ENCODE measurements around the gene KCNT1. TPM values are rescaled to one million over a fixed set of nuclear protein-coding genes. Genes with fewer than 3 reads are reported as not detected.

KCNT1 gene
- total RNA-seq, 1 donor, result not detected

DNA sequence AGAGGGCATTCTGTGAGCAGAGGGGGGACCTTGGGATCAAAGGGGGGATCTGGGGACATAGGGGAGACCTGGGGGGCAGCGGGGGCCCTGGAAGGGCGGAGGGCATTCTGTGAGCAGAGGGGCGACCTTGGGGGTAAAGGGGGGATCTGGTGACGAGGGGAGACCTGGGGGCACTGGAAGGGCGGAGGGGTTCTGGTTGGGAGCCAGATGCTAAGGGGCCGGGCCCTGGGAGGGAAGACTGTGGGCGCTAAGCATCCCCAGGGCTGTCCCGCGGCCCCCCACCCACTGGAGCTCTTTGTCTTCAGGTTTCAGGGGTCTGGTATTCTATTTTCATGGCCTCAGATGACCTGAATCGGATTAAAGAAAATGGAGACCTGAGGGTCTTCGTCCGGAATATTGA lies 38.1 kb upstream of the KCNT1 start:
- Histone ChIP-seq H3K36me3 (ENCODE audit: insufficient read depth, low read length) (no peaks in the 10 kb centered on the region), H3K27ac (ENCODE audit: low read depth, low read length) (no peak overlapping the region), H3K79me2 (ENCODE audit: insufficient read depth, low read length) (no peaks in the 10 kb centered on the region), H2AFZ (ENCODE audit: low read length) (no peak overlapping the region), H3K4me1 (ENCODE audit: insufficient read depth, low read length) (no peaks in the 10 kb centered on the region), H3K4me2 (ENCODE audit: insufficient read depth, low read length) (no peak overlapping the region), H3K4me3 (ENCODE audit: insufficient read depth, low read length) (no peak overlapping the region), H4K20me1 (ENCODE audit: insufficient read depth, low read length) (no peaks in the 10 kb centered on the region), H3K27me3 (ENCODE audit: insufficient read depth, low read length) (no peaks in the 10 kb centered on the region), H3K9me3 (ENCODE audit: low read depth, low read length) (no peaks in the 10 kb centered on the region)
- DNase-seq (ENCODE audit: insufficient read length, low spot score, missing footprints), result no peak
- TF ChIP-seq, protein P1, sequence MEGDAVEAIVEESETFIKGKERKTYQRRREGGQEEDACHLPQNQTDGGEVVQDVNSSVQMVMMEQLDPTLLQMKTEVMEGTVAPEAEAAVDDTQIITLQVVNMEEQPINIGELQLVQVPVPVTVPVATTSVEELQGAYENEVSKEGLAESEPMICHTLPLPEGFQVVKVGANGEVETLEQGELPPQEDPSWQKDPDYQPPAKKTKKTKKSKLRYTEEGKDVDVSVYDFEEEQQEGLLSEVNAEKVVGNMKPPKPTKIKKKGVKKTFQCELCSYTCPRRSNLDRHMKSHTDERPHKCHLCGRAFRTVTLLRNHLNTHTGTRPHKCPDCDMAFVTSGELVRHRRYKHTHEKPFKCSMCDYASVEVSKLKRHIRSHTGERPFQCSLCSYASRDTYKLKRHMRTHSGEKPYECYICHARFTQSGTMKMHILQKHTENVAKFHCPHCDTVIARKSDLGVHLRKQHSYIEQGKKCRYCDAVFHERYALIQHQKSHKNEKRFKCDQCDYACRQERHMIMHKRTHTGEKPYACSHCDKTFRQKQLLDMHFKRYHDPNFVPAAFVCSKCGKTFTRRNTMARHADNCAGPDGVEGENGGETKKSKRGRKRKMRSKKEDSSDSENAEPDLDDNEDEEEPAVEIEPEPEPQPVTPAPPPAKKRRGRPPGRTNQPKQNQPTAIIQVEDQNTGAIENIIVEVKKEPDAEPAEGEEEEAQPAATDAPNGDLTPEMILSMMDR (IDR thresholded peaks at IDR 0.05; ENCODE audit: extremely low read depth, low read depth, low read length), result no peak

DNA sequence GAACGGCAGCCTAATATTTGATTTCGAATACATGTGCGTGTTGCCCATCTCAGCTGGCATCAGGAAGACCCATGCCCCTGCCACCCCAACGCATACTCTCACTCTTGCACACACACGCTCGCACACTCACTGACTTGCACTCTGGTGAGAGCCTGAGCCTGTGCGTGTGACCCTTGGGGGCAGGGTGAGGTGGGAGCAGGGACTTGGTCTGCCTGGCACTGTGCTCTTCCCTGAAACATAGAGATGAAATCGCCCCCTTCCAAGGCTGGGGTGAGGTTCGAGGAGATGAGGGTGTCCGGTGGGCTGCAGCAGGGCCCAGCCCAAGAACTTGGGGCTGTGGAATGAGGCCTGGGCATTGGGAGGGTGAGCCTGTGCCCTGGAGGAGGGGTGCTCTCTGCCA lies 37.7 kb upstream of the KCNT1 start:
- Histone ChIP-seq H4K20me1 (ENCODE audit: insufficient read depth, low read length) (no peaks in the 10 kb centered on the region), H3K4me3 (ENCODE audit: insufficient read depth, low read length) (no peak overlapping the region), H3K79me2 (ENCODE audit: insufficient read depth, low read length) (no peaks in the 10 kb centered on the region), H3K4me1 (ENCODE audit: insufficient read depth, low read length) (no peaks in the 10 kb centered on the region), H3K9me3 (ENCODE audit: low read depth, low read length) (no peaks in the 10 kb centered on the region), H2AFZ (ENCODE audit: low read length) (no peak overlapping the region), H3K27ac (ENCODE audit: low read depth, low read length) (no peak overlapping the region), H3K27me3 (ENCODE audit: insufficient read depth, low read length) (no peaks in the 10 kb centered on the region), H3K36me3 (ENCODE audit: insufficient read depth, low read length) (no peaks in the 10 kb centered on the region), H3K4me2 (ENCODE audit: insufficient read depth, low read length) (no peak overlapping the region)
- DNase-seq (ENCODE audit: insufficient read length, low spot score, missing footprints), result peak; percentile 66
- TF ChIP-seq, protein P1 (IDR thresholded peaks at IDR 0.05; ENCODE audit: extremely low read depth, low read depth, low read length), result no peak

DNA sequence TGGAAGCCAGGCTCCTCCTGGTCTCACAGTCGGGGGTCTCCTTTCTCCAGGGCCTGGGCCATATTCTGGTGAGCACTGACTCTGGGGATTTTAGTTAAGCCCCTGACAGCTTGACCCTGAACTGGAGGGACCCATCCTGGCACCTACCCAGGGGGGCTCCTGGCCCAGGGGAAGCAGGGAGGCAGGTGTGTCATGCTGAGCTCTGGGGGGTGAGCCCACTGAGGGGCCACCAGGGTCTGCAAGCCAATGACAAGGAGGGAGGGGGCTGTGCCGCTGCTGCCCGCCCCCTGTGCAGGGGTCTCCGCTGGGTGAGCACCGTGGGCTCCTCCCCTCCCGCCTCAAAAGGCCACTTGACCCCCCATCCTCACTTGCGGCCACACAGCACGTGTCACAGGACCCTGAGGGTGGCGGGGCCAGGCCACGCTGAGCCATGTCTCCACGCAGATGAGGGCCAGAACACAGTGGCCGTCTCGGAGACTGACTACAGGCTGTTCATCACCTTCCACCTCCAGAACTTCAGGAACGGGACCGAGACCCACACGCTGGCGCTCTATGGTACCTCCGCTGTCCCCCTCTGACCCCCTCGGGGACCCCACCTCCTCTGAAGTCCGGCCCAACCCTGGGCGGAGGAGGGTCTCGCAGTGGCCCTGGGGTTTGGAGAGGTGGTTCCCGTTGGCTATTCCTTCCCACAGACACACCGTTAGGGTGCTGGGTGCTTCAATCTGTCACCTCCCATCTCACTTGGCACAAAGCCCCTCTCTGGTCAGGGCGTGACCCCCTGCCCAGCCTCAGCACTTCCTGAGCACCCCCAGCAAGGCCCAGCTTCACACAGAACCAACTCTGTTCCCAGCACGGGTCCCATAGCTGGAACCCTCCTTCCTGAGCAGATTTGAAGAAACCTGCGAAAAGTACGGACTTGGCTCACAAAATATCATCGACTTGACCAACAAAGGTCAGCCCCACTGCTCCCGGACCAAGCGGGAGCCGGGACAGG lies 36.9 kb upstream of the KCNT1 start:
- no peak overlapping the region for H3K4me2 ChIP-seq (ENCODE audit: insufficient read depth, low read length)
- no peak overlapping the region for H3K4me3 ChIP-seq (ENCODE audit: insufficient read depth, low read length)
- no peaks in the 10 kb centered on the region for H3K36me3 ChIP-seq (ENCODE audit: insufficient read depth, low read length)
- no peaks in the 10 kb centered on the region for H3K79me2 ChIP-seq (ENCODE audit: insufficient read depth, low read length)
- H2AFZ ChIP-seq (ENCODE audit: low read length), result no peak overlapping the region
- H3K4me1 ChIP-seq (ENCODE audit: insufficient read depth, low read length), result no peaks in the 10 kb centered on the region
- H3K27me3 ChIP-seq (ENCODE audit: insufficient read depth, low read length), result no peaks in the 10 kb centered on the region
- peak; percentile 78 for DNase-seq (ENCODE audit: insufficient read length, low spot score, missing footprints)
- no peaks in the 10 kb centered on the region for H4K20me1 ChIP-seq (ENCODE audit: insufficient read depth, low read length)
- no peaks in the 10 kb centered on the region for H3K9me3 ChIP-seq (ENCODE audit: low read depth, low read length)
- TF ChIP-seq, protein P1 (IDR thresholded peaks at IDR 0.05; ENCODE audit: extremely low read depth, low read depth, low read length), result no peak
- H3K27ac ChIP-seq (ENCODE audit: low read depth, low read length), result no peak overlapping the region

DNA sequence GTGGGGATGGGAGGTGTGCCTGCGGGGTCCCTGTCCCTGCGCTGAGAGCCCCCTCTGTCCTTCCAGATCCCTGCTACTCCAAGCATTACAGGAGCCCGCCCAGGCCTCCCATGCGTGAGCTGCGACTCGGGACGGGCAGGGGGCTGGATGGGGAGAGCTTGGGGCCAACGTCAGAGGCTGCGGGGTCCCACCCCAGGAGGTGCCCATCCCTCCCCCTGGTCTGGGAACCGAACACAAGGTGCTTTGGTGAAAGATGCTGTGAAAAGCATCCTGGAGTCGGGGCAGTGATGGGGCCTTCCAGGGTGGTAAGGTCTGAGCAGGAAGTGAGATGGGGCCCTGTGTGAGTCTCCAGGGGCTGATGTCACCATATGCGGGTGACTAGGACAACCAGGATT lies 36.2 kb upstream of the KCNT1 start:
- no peaks in the 10 kb centered on the region for H4K20me1 ChIP-seq (ENCODE audit: insufficient read depth, low read length)
- no peak overlapping the region for H3K27ac ChIP-seq (ENCODE audit: low read depth, low read length)
- H3K4me2 ChIP-seq (ENCODE audit: insufficient read depth, low read length), result no peak overlapping the region
- H2AFZ ChIP-seq (ENCODE audit: low read length), result no peak overlapping the region
- no peaks in the 10 kb centered on the region for H3K9me3 ChIP-seq (ENCODE audit: low read depth, low read length)
- TF ChIP-seq, protein P1 (IDR thresholded peaks at IDR 0.05; ENCODE audit: extremely low read depth, low read depth, low read length), result no peak
- H3K36me3 ChIP-seq (ENCODE audit: insufficient read depth, low read length), result no peaks in the 10 kb centered on the region
- H3K4me1 ChIP-seq (ENCODE audit: insufficient read depth, low read length), result no peaks in the 10 kb centered on the region
- DNase-seq (ENCODE audit: insufficient read length, low spot score, missing footprints), result peak; percentile 45
- no peak overlapping the region for H3K4me3 ChIP-seq (ENCODE audit: insufficient read depth, low read length)
- H3K27me3 ChIP-seq (ENCODE audit: insufficient read depth, low read length), result no peaks in the 10 kb centered on the region
- H3K79me2 ChIP-seq (ENCODE audit: insufficient read depth, low read length), result no peaks in the 10 kb centered on the region

Data from osteoblast (primary cell).